ENCODE measurements around the gene SEC31B. TPM values are rescaled to one million over a fixed set of nuclear protein-coding genes. Genes with fewer than 3 reads are reported as not detected.

The SEC31B gene
- total RNA-seq, 1 experiment from 2014 or later: 6.3 TPM

- Histone ChIP-seq H3K56ac (ENCODE audit: insufficient read length, low read depth, low read length) (no peak overlapping the region), H3K9me3 (ENCODE audit: control insufficient read depth, low read depth, low read length) (no peaks in the 10 kb centered on the region), H2BK5ac (ENCODE audit: insufficient read length, low read length) (no peak overlapping the region), H2BK120ac (ENCODE audit: low read depth, low read length, poor library complexity, severe bottlenecking) (no peak overlapping the region), H3K14ac (ENCODE audit: insufficient read depth, low read length) (no peak overlapping the region), H4K91ac (ENCODE audit: insufficient read length, low read depth, low read length) (no peak overlapping the region), H2AK5ac (ENCODE audit: insufficient read length, low read length) (no peak overlapping the region), H3K23me2 (ENCODE audit: insufficient read length, low read depth, low read length, poor library complexity, severe bottlenecking) (no peaks in the 10 kb centered on the region), H2BK20ac (ENCODE audit: low read depth, low read length, poor library complexity, severe bottlenecking) (no peak overlapping the region), H4K8ac (replicated peaks; ENCODE audit: insufficient read length, low read depth, low read length) (no peak overlapping the region), H4K5ac (ENCODE audit: insufficient read length, low read depth, low read length) (no peak overlapping the region), H4K20me1 (ENCODE audit: control insufficient read depth, insufficient read depth, insufficient read length) (no peaks in the 10 kb centered on the region), H3K27me3 (ENCODE audit: insufficient read depth, low read length) (no peaks in the 10 kb centered on the region), H2BK15ac (ENCODE audit: low read depth, low read length) (no peak overlapping the region), H3T11ph (ENCODE audit: low read length) (no peak overlapping the region), H3K18ac (ENCODE audit: insufficient read length, low read depth, low read length) (no peak overlapping the region), H3K4me2 (ENCODE audit: insufficient read depth, insufficient read length, low read length) (no peak overlapping the region), H2BK12ac (ENCODE audit: insufficient read length, low read depth, low read length) (no peak overlapping the region), H3K23ac (ENCODE audit: insufficient read length, low read depth, low read length) (no peak overlapping the region), H3K79me2 (ENCODE audit: insufficient read depth, low read length) (no peaks in the 10 kb centered on the region), H3K27ac (ENCODE audit: insufficient read length, low read depth, low read length) (no peak overlapping the region), H3K4me1 (ENCODE audit: insufficient read depth, low read length) (no peaks in the 10 kb centered on the region), H3K79me1 (ENCODE audit: insufficient read depth, low read depth, low read length, poor library complexity, severe bottlenecking) (no peaks in the 10 kb centered on the region), H3K9ac (ENCODE audit: extremely low read depth, insufficient read length, low read length) (no peak overlapping the region), H3K4ac (ENCODE audit: low read depth, low read length) (no peak overlapping the region), H2AFZ (ENCODE audit: low read length) (no peak overlapping the region)
- WGBS (ENCODE audit: extremely low coverage, insufficient read length, low lambda C conversion rate): no CpG with 5 or more reads among the region's 2 CpGs
- TF ChIP-seq CTCF (conservative IDR thresholded peaks at IDR 0.05): no peak
- H3K27me3 Mint-ChIP-seq (ENCODE audit: low read depth): peaks cover 2% of the 10 kb centered on the region; the same call in 1 of the 2 replicates
- no peak for DNase-seq
- peaks cover under 1 to 37% (median 15%) of the 10 kb centered on the region in 3 experiments; a peak in 6 of 7 replicates for H3K36me3 Mint-ChIP-seq (ENCODE audit: insufficient read depth in 1 of 3, low read depth in 3 of 3)
- H3K27ac Mint-ChIP-seq: no peak overlapping the region
- no peaks in the 10 kb centered on the region for H3K9me3 Mint-ChIP-seq
- no peaks in the 10 kb centered on the region for H3K4me1 Mint-ChIP-seq
- H3K4me3 Mint-ChIP-seq: no peak overlapping the region
These were observed 35.2 kb upstream of the SEC31B start for GRCh38 chr10:100554902-100555301.
